Measurements from ENCODE around the gene CTSK. TPM values are rescaled to one million over a fixed set of nuclear protein-coding genes. Genes with fewer than 3 reads are reported as not detected.

The CTSK gene
- total RNA-seq, 3 donors from 2014 or later (not counting 1 experiment from before 2014, with no cell fraction given), result 9.1 to 11.0 (median 9.1) TPM

DNA sequence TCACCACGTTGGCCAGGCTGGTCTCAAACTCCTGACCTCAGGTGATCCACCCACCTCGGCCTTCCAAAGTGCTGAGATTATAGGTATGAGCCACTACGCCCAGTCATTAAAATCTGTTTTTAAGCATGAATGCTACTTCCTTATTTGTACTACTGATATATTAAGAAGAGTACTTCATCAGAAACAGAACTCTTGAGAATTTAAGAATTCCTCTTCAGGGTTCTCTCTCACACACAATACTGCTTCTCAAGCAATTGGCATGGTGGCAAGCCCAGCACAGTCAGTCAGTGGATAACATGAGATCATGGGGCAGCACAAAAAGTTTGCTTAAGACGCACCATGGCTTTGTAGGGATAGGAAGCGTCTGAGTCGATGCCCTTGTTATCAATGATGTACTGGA, 56.6 kb downstream of the CTSK start:
- Mint-ChIP-seq H3K4me3 (no peak overlapping the region), H3K36me3 (peaks cover 10% of the 10 kb centered on the region), H3K4me1 (no peaks in the 10 kb centered on the region), H3K27ac (no peak overlapping the region), H3K9me3 (no peaks in the 10 kb centered on the region), H3K27me3 (ENCODE audit: low read depth in 2 of 2) (no peaks in the 10 kb centered on the region)
- ATAC-seq, result no peak
- intact Hi-C loops (cut with micrococcal nuclease), result no loop called here
- Histone ChIP-seq H3K4me3 (ENCODE audit: low read length) (no peak overlapping the region), H3K9me3 (ENCODE audit: control insufficient read depth, insufficient read depth, low read length) (no peaks in the 10 kb centered on the region), H3K27me3 (ENCODE audit: control insufficient read depth, insufficient read depth, low read length) (no peaks in the 10 kb centered on the region), H3K4me1 (ENCODE audit: control insufficient read depth, insufficient read depth, low read length) (no peaks in the 10 kb centered on the region), H3K27ac (ENCODE audit: low read length) (no peak overlapping the region), H3K36me3 (ENCODE audit: control insufficient read depth, insufficient read depth, low read length) (peaks cover 83% of the 10 kb centered on the region)
- no peak for DNase-seq
- 98% methylated on average over 3 of the region's 6 CpGs for WGBS (ENCODE audit: insufficient coverage)
- no peak for TF ChIP-seq CTCF (IDR thresholded peaks at IDR 0.05)

DNA sequence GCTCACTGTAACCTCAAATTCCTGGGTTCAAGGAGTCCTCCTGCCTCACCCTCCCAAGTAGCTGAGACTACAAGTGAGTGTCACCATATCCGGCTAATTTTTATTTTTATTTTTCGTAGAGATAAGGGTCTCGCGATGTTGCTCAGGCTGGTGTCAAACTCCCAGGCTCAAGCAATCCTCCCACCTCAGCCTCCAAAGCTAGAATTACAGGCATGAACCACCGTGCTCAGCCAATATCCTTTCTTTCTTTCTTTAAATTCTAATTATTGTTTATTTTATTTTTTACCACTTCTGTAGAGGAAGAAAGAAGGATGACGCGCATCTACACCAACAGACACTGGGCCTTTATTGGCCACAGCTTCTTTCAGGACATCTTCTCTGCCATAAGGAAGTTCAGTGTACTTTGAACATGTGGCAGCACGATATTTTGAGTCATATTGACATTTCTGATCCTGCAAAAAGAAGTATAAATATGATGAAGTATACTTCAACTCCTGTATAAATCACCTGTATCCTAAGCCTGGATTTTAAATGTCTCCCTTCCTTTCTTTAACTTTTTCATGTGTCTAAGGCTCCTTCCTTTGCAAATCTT, 58.2 kb downstream of the CTSK start:
- Histone ChIP-seq H3K4me1 (ENCODE audit: control insufficient read depth, insufficient read depth, low read length) (no peaks in the 10 kb centered on the region), H3K4me3 (ENCODE audit: low read length) (no peak overlapping the region), H3K27ac (ENCODE audit: low read length) (no peak overlapping the region), H3K36me3 (ENCODE audit: control insufficient read depth, insufficient read depth, low read length) (peaks cover 87% of the 10 kb centered on the region), H3K27me3 (ENCODE audit: control insufficient read depth, insufficient read depth, low read length) (no peaks in the 10 kb centered on the region), H3K9me3 (ENCODE audit: control insufficient read depth, insufficient read depth, low read length) (no peaks in the 10 kb centered on the region)
- Mint-ChIP-seq H3K9me3 (no peaks in the 10 kb centered on the region), H3K4me3 (no peak overlapping the region), H3K4me1 (no peaks in the 10 kb centered on the region), H3K27me3 (ENCODE audit: low read depth in 2 of 2) (no peaks in the 10 kb centered on the region), H3K36me3 (peaks cover 10% of the 10 kb centered on the region), H3K27ac (peak overlapping the region in 1 of 2 donors; percentile 39)
- WGBS (ENCODE audit: insufficient coverage), result over 99% methylated on average over 6 of the region's 8 CpGs
- ATAC-seq (no peak), DNase-seq (no peak)
- TF ChIP-seq CTCF (IDR thresholded peaks at IDR 0.05), result no peak
- intact Hi-C loops (cut with micrococcal nuclease), result no loop called here

GRCh38 chr1:150748878-150749719, 59.0 kb downstream of the CTSK start:
- H3K27ac Mint-ChIP-seq, result no peak overlapping the region
- Histone ChIP-seq H3K4me3 (ENCODE audit: low read length) (no peak overlapping the region), H3K4me1 (ENCODE audit: control insufficient read depth, insufficient read depth, low read length) (no peaks in the 10 kb centered on the region), H3K9me3 (ENCODE audit: control insufficient read depth, insufficient read depth, low read length) (no peaks in the 10 kb centered on the region), H3K36me3 (ENCODE audit: control insufficient read depth, insufficient read depth, low read length) (peaks cover 84% of the 10 kb centered on the region), H3K27me3 (ENCODE audit: control insufficient read depth, insufficient read depth, low read length) (no peaks in the 10 kb centered on the region), H3K27ac (ENCODE audit: low read length) (no peak overlapping the region)
- intact Hi-C loops (cut with micrococcal nuclease), result no loop called here
- DNase-seq (no peak), ATAC-seq (no peak)
- 98% methylated on average over 3 of the region's 12 CpGs for WGBS (ENCODE audit: insufficient coverage)
- no peaks in the 10 kb centered on the region for H3K4me1 Mint-ChIP-seq
- no peak overlapping the region for H3K4me3 Mint-ChIP-seq
- no peaks in the 10 kb centered on the region for H3K9me3 Mint-ChIP-seq
- H3K27me3 Mint-ChIP-seq (ENCODE audit: low read depth in 2 of 2), result no peaks in the 10 kb centered on the region
- H3K36me3 Mint-ChIP-seq, result peaks cover 10% of the 10 kb centered on the region
- TF ChIP-seq CTCF (IDR thresholded peaks at IDR 0.05), result no peak

Other genes starting within 250 kb of the CTSK start
- 1,000 to 10,000 TPM in 1 of 3 donors, 100 to 1,000 TPM in 2; 929 to 1,396 (median 938) TPM for gene MCL1, start 228.7 kb downstream of the CTSK start, total RNA-seq
- 100 to 1,000 TPM; 185 to 228 (median 220) TPM for gene ENSA, start 178.6 kb downstream of the CTSK start, total RNA-seq
- 10 to 100 TPM in 2 of 3 donors, 1 to 10 TPM in 1; 6.2 to 13.6 (median 10.3) TPM for gene GOLPH3L, start 111.1 kb downstream of the CTSK start, total RNA-seq
- under 1 TPM in 2 of 3 donors, not detected in 1; 0.57 to 0.65 TPM for gene HORMAD1, start 87.4 kb downstream of the CTSK start, total RNA-seq
- 100 to 1,000 TPM; 169 to 245 (median 229) TPM for gene CTSS, start 42.5 kb downstream of the CTSK start, total RNA-seq
- gene ARNT, start 68.3 kb upstream of the CTSK start, total RNA-seq, result 10 to 100 TPM; 34.0 to 41.4 (median 38.2) TPM
- not detected for gene CTXND2, start 78.9 kb upstream of the CTSK start, total RNA-seq
- gene SETDB1, start 118.1 kb upstream of the CTSK start, total RNA-seq, result 10 to 100 TPM; 64.6 to 74.3 (median 70.5) TPM
- gene CERS2, start 166.6 kb upstream of the CTSK start, total RNA-seq, result 100 to 1,000 TPM; 122 to 129 (median 127) TPM
- under 1 TPM in 1 of 3 donors, not detected in 2; 0.25 TPM for gene ANXA9, start 174.0 kb upstream of the CTSK start, total RNA-seq
- gene MINDY1, start 198.6 kb upstream of the CTSK start, total RNA-seq, result 10 to 100 TPM; 14.0 to 15.6 (median 15.2) TPM
- gene PRUNE1, start 200.2 kb upstream of the CTSK start, total RNA-seq, result 10 to 100 TPM; 11.4 to 14.1 (median 13.5) TPM
- under 1 TPM; 0.28 to 0.39 (median 0.33) TPM for gene BNIPL, start 228.3 kb upstream of the CTSK start, total RNA-seq
- gene C1orf56, start 239.5 kb upstream of the CTSK start, total RNA-seq, result 1 to 10 TPM; 1.6 to 3.3 (median 1.9) TPM